Measurements from ENCODE around the gene TUBA3D.
"Not testable (repeated sequence)": the region's sequence is repeated elsewhere in the genome, so short reads cannot be mapped to it uniquely, and the experiment has no call there.

Gene TUBA3D

GRCh38 chr2:131483981-131484820 lies 8.3 kb downstream of the TUBA3D start:
- DNase-seq (ENCODE audit: low read depth), result not testable (repeated sequence)

- DNase-seq (ENCODE audit: low read depth), result not testable (repeated sequence)
These were observed 9.1 kb downstream of the TUBA3D start for GRCh38 chr2:131484906-131485460.

GRCh38 chr2:131486201-131486902 lies 10.4 kb downstream of the TUBA3D start:
- DNase-seq (ENCODE audit: low read depth), result not testable (repeated sequence)

GRCh38 chr2:131488306-131489205 lies 12.6 kb downstream of the TUBA3D start:
- DNase-seq (ENCODE audit: low read depth), result no peak

GRCh38 chr2:131490616-131491468 lies 14.9 kb downstream of the TUBA3D start:
- peak; percentile 12 for DNase-seq (ENCODE audit: low read depth)

GRCh38 chr2:131491469-131491836 lies 15.5 kb downstream of the TUBA3D start:
- DNase-seq (ENCODE audit: low read depth), result not testable (repeated sequence)

GRCh38 chr2:131492015-131492417 lies 16.1 kb downstream of the TUBA3D start, which contains the start of gene MZT2A:
Gene MZT2A (minus strand): TSS chr2:131492397. CDS start chr2:131492376, 21 bp downstream.
- not testable (repeated sequence) for DNase-seq (ENCODE audit: low read depth)

GRCh38 chr2:131492418-131493198 lies 16.7 kb downstream of the TUBA3D start:
- peak; percentile 92 for DNase-seq (ENCODE audit: low read depth)

GRCh38 chr2:131493199-131493968 lies 17.5 kb downstream of the TUBA3D start:
- DNase-seq (ENCODE audit: low read depth), result no peak

- not testable (repeated sequence) for DNase-seq (ENCODE audit: low read depth)
These were observed 19.6 kb downstream of the TUBA3D start for GRCh38 chr2:131495506-131495905.

- not testable (repeated sequence) for DNase-seq (ENCODE audit: low read depth)
These were observed 22.5 kb downstream of the TUBA3D start for GRCh38 chr2:131498321-131498973.

- not testable (repeated sequence) for DNase-seq (ENCODE audit: low read depth)
These were observed 27.7 kb downstream of the TUBA3D start for GRCh38 chr2:131503587-131503986.

GRCh38 chr2:131504082-131504750 lies 28.3 kb downstream of the TUBA3D start:
- not testable (repeated sequence) for DNase-seq (ENCODE audit: low read depth)

- no peak for DNase-seq (ENCODE audit: low read depth)
These were observed 33.7 kb downstream of the TUBA3D start for GRCh38 chr2:131509615-131510014.

GRCh38 chr2:131511291-131511968 lies 35.5 kb downstream of the TUBA3D start:
- DNase-seq (ENCODE audit: low read depth), result not testable (repeated sequence)

- not testable (repeated sequence) for DNase-seq (ENCODE audit: low read depth)
These were observed 36.3 kb downstream of the TUBA3D start for GRCh38 chr2:131511969-131512870.

Measured in activated T-cell treated with anti-CD3 and anti-CD28 coated beads for 1 hour (primary cell).